Measurements from ENCODE around the gene PFKL. TPM values are rescaled to one million over a fixed set of nuclear protein-coding genes. Genes with fewer than 3 reads are reported as not detected.

PFKL gene
- total RNA-seq, 1 experiment from 2014 or later, result 150 TPM

- Histone ChIP-seq H3K79me2 (ENCODE audit: insufficient read depth, low read length) (no peaks in the 10 kb centered on the region), H2AFZ (ENCODE audit: low read depth, low read length, poor library complexity, severe bottlenecking) (no peak overlapping the region), H3K4me1 (ENCODE audit: control insufficient read depth in 1 of 2, insufficient read depth in 2 of 2, low read length in 2 of 2) (peaks cover 10 to 17% of the 10 kb centered on the region in 2 experiments; a peak in 3 of 4 replicates), H3K27me3 (ENCODE audit: insufficient read depth, low read length) (no peaks in the 10 kb centered on the region), H3K9me3 (ENCODE audit: control insufficient read depth in 1 of 2, insufficient read depth in 1 of 2, low read depth in 1 of 2, low read length in 2 of 2) (no peaks in the 10 kb centered on the region), H3K36me3 (ENCODE audit: control insufficient read depth in 1 of 2, insufficient read depth in 2 of 2, low read length in 2 of 2) (no peaks in the 10 kb centered on the region), H3K4me3 (replicated peaks in 1 of 2; ENCODE audit: low read depth in 1 of 2, low read length in 2 of 2) (no peak overlapping the region), H3K27ac (ENCODE audit: low read depth, low read length) (no peak overlapping the region), H3K4me2 (ENCODE audit: low read length) (no peak overlapping the region), H4K20me1 (ENCODE audit: insufficient read depth) (no peaks in the 10 kb centered on the region), H3K9ac (ENCODE audit: low read length) (no peak overlapping the region), H3K9me2 (ENCODE audit: insufficient read depth) (no peaks in the 10 kb centered on the region)
- no peak for DNase-seq (ENCODE audit: low read depth, low spot score)
- POLR2A ChIA-PET, result no interaction called here
- intact Hi-C loops (cut with micrococcal nuclease), result no loop called here
- BruUV-seq (replicated peaks), result no TSS peak
- TF ChIP-seq POLR2AphosphoS5 (IDR thresholded peaks at IDR 0.05; ENCODE audit: low read depth, low read length) (no peak), REST (IDR thresholded peaks at IDR 0.05; ENCODE audit: low read depth) (no peak), SP1 (IDR thresholded peaks at IDR 0.05; ENCODE audit: low read depth) (no peak), EZH2 (IDR thresholded peaks at IDR 0.05) (no peak), ZFX (IDR thresholded peaks at IDR 0.05) (no peak)
- CTCF ChIA-PET, result no interaction called here
- RAD21 ChIA-PET (ENCODE audit: low non-redundant PET in 1 of 2, low total read pairs in 2 of 2, uncharacterized antibody in 2 of 2, unreplicated experiment in 2 of 2), result no interaction called here
- ATAC-seq, result no peak
Observed at GRCh38 chr21:44335266-44336059, 35.6 kb downstream of the PFKL start.

Data from HCT116 (cell line).